GM18498 (cell line): ENCODE measurements around the gene CDH7.

Source experiments
- ATAC-seq: cut with Tn5 transposase; IDR thresholded peaks from one replicate; pipeline ENCODE4 v1.9.1; 2021; ENCODE audit warnings: mild to moderate bottlenecking, moderate library complexity; ENCODE audit not compliant: unreplicated experiment

The CDH7 gene

DNA sequence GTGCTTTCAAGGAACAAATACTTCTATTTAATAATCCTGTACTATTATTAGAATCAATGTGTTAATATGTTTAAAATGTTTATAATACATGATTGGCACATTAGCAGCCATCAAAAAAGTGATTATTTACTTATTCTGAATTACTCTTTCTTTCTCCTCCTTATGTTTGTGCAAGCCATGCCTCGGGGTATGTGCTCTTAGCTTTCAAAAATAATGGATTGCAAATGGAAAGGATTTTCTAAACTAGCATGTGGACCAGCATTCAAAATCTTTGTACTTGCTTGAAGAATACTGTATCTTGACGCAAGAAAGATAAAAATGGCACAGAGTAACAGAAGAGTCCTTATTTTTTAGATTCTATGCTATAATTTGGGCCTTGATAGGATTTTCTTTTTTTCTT lies 156.5 kb downstream of the CDH7 start:
- no peak for ATAC-seq

DNA sequence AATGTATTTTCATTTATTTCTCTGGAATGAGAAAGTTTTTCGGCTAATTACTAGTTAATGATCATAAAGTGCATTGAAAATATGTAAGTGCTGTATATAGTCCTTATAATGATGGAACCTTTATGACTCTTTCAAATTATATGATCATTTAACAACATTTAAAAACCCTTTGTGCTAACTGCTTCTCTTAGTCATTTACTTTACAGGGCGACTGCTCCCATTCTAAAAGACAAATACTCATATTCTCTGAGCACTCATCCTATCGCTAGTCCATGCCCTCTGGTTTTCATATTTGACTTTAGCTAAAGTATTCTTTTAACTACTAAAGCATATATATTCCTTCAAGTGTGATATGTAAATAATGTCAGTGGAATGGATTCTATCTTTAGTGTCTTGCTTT lies 168.2 kb downstream of the CDH7 start:
- no peak for ATAC-seq

DNA sequence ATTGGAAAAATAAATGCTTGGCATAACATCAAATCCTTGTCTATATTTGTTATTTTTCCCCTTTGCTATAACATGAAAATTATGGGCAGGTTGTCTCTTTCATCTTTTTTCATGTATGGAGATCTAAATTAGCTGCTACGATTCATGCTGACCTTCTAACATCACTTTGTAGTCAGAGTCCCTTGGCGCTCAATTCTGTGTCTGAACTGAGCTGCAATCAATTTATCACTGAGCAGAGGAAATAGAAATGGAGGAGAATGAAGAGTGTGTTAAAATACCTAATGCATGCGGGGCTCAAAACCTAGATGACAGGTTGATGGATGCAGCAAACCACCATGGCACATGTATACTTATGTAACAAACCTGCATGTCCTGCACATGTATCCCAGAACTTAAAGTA lies 168.9 kb downstream of the CDH7 start:
- ATAC-seq, result no peak

DNA sequence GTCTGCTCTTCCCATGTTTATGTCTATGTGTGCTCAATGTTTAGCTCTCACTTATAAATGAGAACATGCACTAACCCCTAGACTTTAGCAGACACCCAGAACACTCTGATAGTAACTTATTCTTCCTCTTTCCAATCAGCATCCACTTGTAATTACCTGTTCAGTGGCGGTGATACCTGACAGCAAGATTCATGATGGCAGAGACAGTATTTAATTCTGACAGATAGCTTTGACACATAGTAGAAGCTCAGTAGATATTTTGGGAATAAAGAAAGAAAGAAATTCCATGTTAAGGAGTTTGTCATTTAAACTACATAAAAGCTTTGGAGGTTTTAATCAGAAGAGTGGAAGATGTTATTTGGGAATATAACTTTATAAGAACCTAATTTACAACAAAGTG lies 171.3 kb downstream of the CDH7 start:
- no peak for ATAC-seq

DNA sequence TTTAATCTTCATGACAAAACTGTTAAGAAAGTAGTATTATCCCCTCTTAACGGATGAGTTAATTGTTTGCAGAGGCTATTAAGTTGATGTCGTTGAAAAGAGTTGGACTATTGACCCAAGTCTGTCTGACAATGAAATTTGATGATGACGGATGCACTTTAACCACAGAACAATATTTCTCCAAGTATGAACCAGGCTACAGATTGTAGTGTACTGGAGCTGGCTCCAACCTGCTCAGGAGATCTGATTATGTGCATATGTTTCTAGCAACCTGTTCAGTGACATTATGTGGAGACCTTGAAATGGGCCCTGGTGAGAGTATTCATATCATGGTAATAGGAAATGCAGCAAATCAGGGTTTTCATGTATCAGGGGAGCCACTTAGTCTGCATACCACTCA lies 174.1 kb downstream of the CDH7 start:
- ATAC-seq, result no peak

DNA sequence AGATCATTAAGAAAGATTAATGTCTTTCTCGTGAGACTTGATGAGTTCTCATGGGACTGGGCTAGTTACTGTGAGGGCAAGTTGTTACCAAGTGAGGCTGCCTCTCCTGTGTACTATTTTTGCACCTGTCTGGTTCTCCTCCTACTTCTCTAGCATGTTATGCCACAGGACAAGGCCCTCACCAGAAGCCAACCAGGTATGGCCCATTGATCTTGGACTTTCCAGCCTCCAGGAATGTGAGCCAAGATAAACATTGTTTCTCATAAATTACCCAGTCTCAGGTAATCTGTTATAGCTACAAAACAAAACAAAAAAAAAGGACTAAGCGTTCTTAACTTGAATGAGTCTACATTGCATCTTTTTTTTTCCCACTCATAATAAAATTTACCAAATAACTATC lies 184.1 kb downstream of the CDH7 start:
- ATAC-seq, result no peak

DNA sequence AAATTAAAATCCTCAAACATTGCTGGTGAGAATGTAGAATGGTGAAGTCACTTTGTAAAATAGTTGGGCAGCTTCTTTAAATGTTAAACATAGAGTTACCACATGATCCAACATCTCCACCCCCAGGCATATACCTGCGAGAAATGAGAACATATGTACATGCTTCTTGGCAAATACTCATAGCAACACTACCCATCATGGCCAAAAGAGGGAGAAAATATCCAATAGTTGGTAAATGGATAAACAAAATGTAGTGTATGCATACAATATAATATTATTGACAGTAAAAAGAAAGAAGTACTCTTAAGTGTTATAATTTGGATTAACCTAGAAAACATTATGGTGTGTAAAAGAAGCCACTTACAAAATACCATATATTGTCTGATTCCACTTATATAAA lies 185.9 kb downstream of the CDH7 start:
- ATAC-seq, result no peak

DNA sequence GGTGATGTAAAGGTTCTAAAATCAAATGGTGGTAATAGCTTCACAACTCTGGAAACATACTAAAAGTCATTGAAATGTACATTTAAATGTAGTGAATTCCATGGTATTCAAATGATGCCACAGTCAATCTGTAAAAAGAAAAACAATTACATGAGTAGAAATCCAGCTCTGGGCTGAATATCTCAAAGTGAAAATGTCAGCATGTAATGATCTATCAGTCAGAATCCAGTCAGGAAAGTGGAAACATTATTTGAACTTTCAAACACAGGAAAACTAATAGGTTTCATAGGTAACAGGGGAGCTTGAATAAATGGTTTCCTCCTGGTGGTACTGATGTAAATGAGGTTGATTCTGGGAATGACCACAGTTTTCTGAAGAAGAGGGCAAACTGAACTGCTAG lies 186.4 kb downstream of the CDH7 start:
- no peak for ATAC-seq

DNA sequence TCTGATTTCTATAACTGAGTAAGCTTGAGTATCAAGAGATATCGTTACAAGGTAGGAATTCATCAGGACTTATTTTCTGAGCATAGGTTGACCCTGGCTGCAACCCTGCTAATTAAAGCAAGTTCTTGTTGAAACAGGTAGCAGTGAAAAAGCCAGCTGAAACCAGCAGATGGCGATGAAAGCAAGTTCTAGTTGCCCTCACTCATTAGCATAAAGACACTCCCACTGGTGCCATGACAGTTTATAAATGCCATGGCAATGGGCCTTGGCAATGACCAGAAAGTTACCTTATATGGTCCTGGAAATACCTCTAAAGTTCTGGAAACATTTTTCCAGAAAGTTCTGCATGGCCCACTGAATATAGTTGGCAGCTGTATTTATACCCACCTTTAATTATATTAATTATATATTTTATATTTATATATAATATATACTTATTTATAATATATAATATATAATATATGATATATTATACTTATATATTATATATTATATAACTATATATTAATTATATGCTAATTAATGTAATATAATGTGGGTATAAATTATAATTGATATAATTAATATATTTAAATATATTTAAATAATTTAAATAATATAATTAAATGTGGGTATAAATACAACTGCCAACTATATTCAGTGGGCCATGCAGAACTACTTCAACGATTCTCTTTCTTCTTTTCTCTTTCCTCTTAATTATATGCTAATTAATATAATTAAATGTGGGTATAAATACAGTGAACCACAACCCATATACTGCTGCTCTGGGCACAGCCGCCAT lies 188.0 kb downstream of the CDH7 start:
- peak; percentile 85 for ATAC-seq
